K562 (cell line): ENCODE measurements around the gene DIPK1A. TPM values are rescaled to one million over a fixed set of nuclear protein-coding genes. Genes with fewer than 3 reads are reported as not detected.

Experiments
- BRF2 ChIP-seq: IDR thresholded peaks from 3 replicates; pipeline ENCODE4 v1.6.1; 2011; ENCODE audit warnings: borderline replicate concordance, mild to moderate bottlenecking; ENCODE audit not compliant: insufficient read length, insufficient read depth
- CBX8 ChIP-seq: fragments of 200-600 bp; sonication (generic); IDR thresholded peaks from 2 replicates; pipeline ENCODE4 v1.6.1; 2012; ENCODE audit warnings: borderline replicate concordance, mixed run types, low read depth, mild to moderate bottlenecking, moderate library complexity, mixed read lengths, low read length, control low read depth, inconsistent platforms; ENCODE audit not compliant: poor library complexity, severe bottlenecking; ENCODE audit errors: extremely low read depth
- GABPA ChIP-seq: fragments of 200-800 bp; sonication (Bioruptor generic); conservative IDR thresholded peaks from 2 replicates; pipeline ENCODE4 v1.6.1; 2016; ENCODE audit warnings: low read depth, missing genetic modification characterization, missing compliant biosample characterization
- JUN ChIP-seq, 2 experiments: sonication (generic) in 1 of 2; formaldehyde crosslinking in 1 of 2; IDR thresholded peaks; 2 replicates each; pipeline versions ENCODE4 v1.6.1 to v1.8.0; 2012 to 2022; ENCODE audit warnings: borderline replicate concordance in 2 of 2, mild to moderate bottlenecking in 2 of 2, improper control_type of control experiment in 1 of 2, low read depth in 1 of 2, low read length in 1 of 2, missing genetic modification reagents in 1 of 2
- POLR2AphosphoS2 ChIP-seq: IDR thresholded peaks from 2 replicates; pipeline ENCODE4 v1.6.1; 2012; ENCODE audit warnings: low read length, improper control_type of control experiment
- PRPF4 ChIP-seq: fragments of 200-400 bp; formaldehyde crosslinking; IDR thresholded peaks from one replicate; pipeline ENCODE4 v1.6.1; 2017; ENCODE audit warnings: low read length, low read depth, mild to moderate bottlenecking; ENCODE audit not compliant: insufficient read depth, poor library complexity, severe bottlenecking
- REST ChIP-seq, 2 experiments: fragments of 450-650 bp; formaldehyde crosslinking in 1 of 2; IDR thresholded peaks; 2 replicates each; pipeline versions ENCODE4 v1.4.0 to v1.6.1; 2014 to 2020; ENCODE audit warnings: mild to moderate bottlenecking in 2 of 2, borderline replicate concordance in 1 of 2, low read depth in 1 of 2
- RFX1 ChIP-seq: fragments of 450-650 bp; IDR thresholded peaks from 2 replicates; pipeline ENCODE4 v1.6.1; 2016; ENCODE audit warnings: mild to moderate bottlenecking, moderate library complexity
- STAT5A ChIP-seq: IDR thresholded peaks from 2 replicates; pipeline ENCODE4 v1.6.1; 2012; ENCODE audit warnings: low read length, inconsistent platforms, borderline replicate concordance
- XRCC5 ChIP-seq: fragments of 200-400 bp; formaldehyde crosslinking; IDR thresholded peaks from 2 replicates; pipeline ENCODE4 v1.6.1; 2017; ENCODE audit warnings: low read depth, mild to moderate bottlenecking, low read length
- ZC3H8 ChIP-seq: fragments of 450-650 bp; IDR thresholded peaks from 2 replicates; pipeline ENCODE4 v1.6.1; 2017
- ZNF217 ChIP-seq: sonication (generic); formaldehyde crosslinking; IDR thresholded peaks from 2 replicates; pipeline ENCODE4 v1.8.0; 2022; ENCODE audit warnings: mild to moderate bottlenecking, missing genetic modification reagents
- ZNF282 ChIP-seq: sonication (generic); formaldehyde crosslinking; IDR thresholded peaks from 2 replicates; pipeline ENCODE4 v1.8.1; 2023; ENCODE audit warnings: missing genetic modification reagents
- polyA plus RNA-seq, 8 experiments: library from polyadenylated mRNA; depleted of rRNA in 4 of 8; stranded (reverse) in 5 of 8; unstranded in 3 of 8; fragments of >200 nt; fragmentation: Nextera tagmentation in 2 of 8; fragmentation: Illumina TruSeq in 1 of 8; extraction: Ambion mirVana in 2 of 8; extraction: Trizol in 1 of 8; gene quantifications; 2 replicates each; pipeline versions ENCODE4 v1.2.1 to v1.2.3, GENCODE V29; 2011 to 2014; ENCODE audit warnings: inconsistent platforms in 1 of 8, missing spikeins in 1 of 8
- total RNA-seq, 7 experiments: library from RNA; depleted of rRNA in 6 of 7; stranded (reverse); fragments of >200 nt in 6 of 7; fragmentation: Illumina TruSeq in 2 of 7; extraction: Trizol in 2 of 7; gene quantifications; 2 replicates each; pipeline versions ENCODE4 v1.2.1 to v1.2.3, GENCODE V29; 2011 to 2021; ENCODE audit warnings: low replicate concordance in 1 of 7
- TF ChIP-seq, protein P1 (sequence below): fragments of 250-450 bp; sonication (Bioruptor Pico); IDR thresholded peaks from 2 replicates; pipeline ENCODE4 v1.4.0; 2020; ENCODE audit warnings: borderline replicate concordance

Gene DIPK1A
- total and polyA plus RNA-seq, 9 of the 15 experiments (the other 6 are each of a cell fraction or from before 2014, with no cell fraction given), result 0.54 to 2.5 (median 1.3) TPM

DNA sequence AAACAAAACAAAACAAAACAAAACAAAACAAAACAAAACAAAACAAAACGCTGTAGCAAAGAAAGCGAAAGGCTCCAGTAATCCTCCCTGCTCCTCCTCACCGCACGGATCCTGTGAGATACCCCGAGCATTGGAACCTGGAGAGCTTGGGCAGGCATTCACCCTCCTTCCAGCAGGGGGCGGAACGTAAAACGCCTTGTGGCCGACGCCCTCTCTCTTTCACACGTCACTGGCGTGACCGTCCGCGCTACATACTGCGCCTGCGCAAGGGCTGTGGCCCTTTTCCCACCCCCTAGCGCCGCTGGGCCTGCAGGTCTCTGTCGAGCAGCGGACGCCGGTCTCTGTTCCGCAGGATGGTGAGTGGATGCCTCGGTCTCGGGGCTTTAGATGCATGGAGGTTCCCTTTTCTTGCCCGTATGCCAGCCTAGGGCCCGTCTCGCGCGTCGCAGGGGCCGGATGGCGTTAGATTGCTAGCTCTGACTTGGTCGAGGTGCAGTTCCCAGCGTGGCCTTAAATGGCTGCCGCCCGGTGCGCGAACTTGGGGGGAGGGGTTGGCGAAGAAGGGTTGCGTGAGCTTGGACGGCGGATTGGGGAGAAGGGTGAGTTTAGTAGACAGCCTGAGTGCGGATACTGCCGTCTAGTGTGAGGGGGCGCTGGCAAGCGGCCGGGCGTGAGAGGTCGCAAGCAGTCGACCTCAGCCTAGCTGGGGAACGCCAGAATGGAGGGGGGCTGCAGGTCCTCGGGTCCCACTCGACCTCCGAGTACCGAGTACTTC, 129.3 kb downstream of the DIPK1A start, which contains the start of gene RPL5 (continued):
- TF ChIP-seq, protein P1, sequence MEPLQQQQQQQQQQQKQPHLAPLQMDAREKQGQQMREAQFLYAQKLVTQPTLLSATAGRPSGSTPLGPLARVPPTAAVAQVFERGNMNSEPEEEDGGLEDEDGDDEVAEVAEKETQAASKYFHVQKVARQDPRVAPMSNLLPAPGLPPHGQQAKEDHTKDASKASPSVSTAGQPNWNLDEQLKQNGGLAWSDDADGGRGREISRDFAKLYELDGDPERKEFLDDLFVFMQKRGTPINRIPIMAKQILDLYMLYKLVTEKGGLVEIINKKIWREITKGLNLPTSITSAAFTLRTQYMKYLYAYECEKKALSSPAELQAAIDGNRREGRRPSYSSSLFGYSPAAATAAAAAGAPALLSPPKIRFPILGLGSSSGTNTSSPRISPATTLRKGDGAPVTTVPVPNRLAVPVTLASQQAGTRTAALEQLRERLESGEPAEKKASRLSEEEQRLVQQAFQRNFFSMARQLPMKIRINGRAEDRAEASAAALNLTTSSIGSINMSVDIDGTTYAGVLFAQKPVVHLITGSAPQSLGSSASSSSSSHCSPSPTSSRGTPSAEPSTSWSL (CRISPR knock-in tag), result peak; percentile 17; the same call in 1 of the 2 replicates
- TF ChIP-seq POLR2AphosphoS2 (peak; percentile 78; the same call in 1 of the 2 replicates), STAT5A (peak; percentile 46; the same call in 1 of the 2 replicates), GABPA (tag) (no peak), RFX1 (no peak), XRCC5 (peak; percentile 98; the same call in 1 of the 2 replicates), CBX8 (no peak), REST (IDR thresholded peaks at IDR 0.05; ENCODE audit: borderline replicate concordance) (peak; percentile 13; the same call in 1 of the 2 replicates), REST (CRISPR knock-in tag; IDR thresholded peaks at IDR 0.05; ENCODE audit: low read depth) (peak; percentile 62; the same call in 1 of the 2 replicates), BRF2 (no peak), ZNF282 (CRISPR knock-in tag) (no peak), PRPF4 (peak; percentile 83), JUN (IDR thresholded peaks at IDR 0.05; ENCODE audit: borderline replicate concordance, low read depth, low read length) (peak; percentile 66), JUN (CRISPR knock-in tag; IDR thresholded peaks at IDR 0.05; ENCODE audit: borderline replicate concordance) (peak; percentile 83; the same call in 1 of the 2 replicates), ZNF217 (CRISPR knock-in tag) (no peak), ZC3H8 (0 out of 2 replicates have a peak, but pooled peaks have one; percentile 35)
